CD14-positive monocyte (primary cell): Measurements from ENCODE around the gene HIPK3. TPM values are rescaled to one million over a fixed set of nuclear protein-coding genes. Genes with fewer than 3 reads are reported as not detected.

ENCODE experiments used
- DNase-seq, 3 donors: peaks; one replicate each; pipeline ENCODE4 v3.0.0-alpha.2; 2011 to 2022
- H2AFZ ChIP-seq: 2 replicates; pipeline ENCODE4 v1.6.0; 2012; ENCODE audit warnings: mild to moderate bottlenecking, low read depth, low read length, inconsistent platforms; ENCODE audit not compliant: insufficient read depth, poor library complexity, severe bottlenecking
- H3K27ac ChIP-seq, 2 donors: 1 replicate in 1 of 2; 2 replicates in 1 of 2; pipeline ENCODE4 v1.5.1; 2012 to 2013; ENCODE audit warnings: low read length in 2 of 2, control low read depth in 1 of 2, inconsistent platforms in 1 of 2, low read depth in 1 of 2, mild to moderate bottlenecking in 1 of 2
- H3K27me3 ChIP-seq, 2 donors: one replicate each; pipeline versions ENCODE4 v1.6.0 to v1.6.1; 2011 to 2013; ENCODE audit warnings: low read length in 2 of 2; ENCODE audit not compliant: control insufficient read depth in 2 of 2, insufficient read depth in 2 of 2
- H3K36me3 ChIP-seq, 2 donors: replicated peaks in 1 of 2; 1 replicate in 1 of 2; 2 replicates in 1 of 2; pipeline versions ENCODE4 v1.5.1 to v1.6.1; 2012 to 2013; ENCODE audit warnings: low read length in 2 of 2, control low read depth in 1 of 2, inconsistent platforms in 1 of 2, mild to moderate bottlenecking in 1 of 2; ENCODE audit not compliant: insufficient read depth in 2 of 2, control insufficient read depth in 1 of 2
- H3K4me1 ChIP-seq, 2 donors: 1 replicate in 1 of 2; 2 replicates in 1 of 2; pipeline versions ENCODE4 v1.5.1 to v1.6.1; 2012 to 2013; ENCODE audit warnings: low read length in 2 of 2, control low read depth in 1 of 2, inconsistent platforms in 1 of 2, mild to moderate bottlenecking in 1 of 2, moderate library complexity in 1 of 2; ENCODE audit not compliant: insufficient read depth in 2 of 2, control insufficient read depth in 1 of 2
- H3K4me2 ChIP-seq: replicated peaks from 2 replicates; pipeline ENCODE3; 2012; ENCODE audit warnings: low read length, moderate library complexity, mild to moderate bottlenecking; ENCODE audit not compliant: poor library complexity, severe bottlenecking; ENCODE audit errors: extremely low read depth
- H3K4me3 ChIP-seq, 3 experiments: fragments of 200-600 bp in 1 of 3; sonication (generic) in 1 of 3; replicated peaks in 1 of 3; 1 replicate in 2 of 3; 2 replicates in 1 of 3; pipeline ENCODE4 v1.5.1; 2011 to 2013; ENCODE audit warnings: low read length in 3 of 3, mild to moderate bottlenecking in 3 of 3, control low read depth in 2 of 3, low read depth in 2 of 3, inconsistent platforms in 1 of 3, moderate library complexity in 1 of 3
- H3K79me2 ChIP-seq: 2 replicates; pipeline ENCODE4 v1.6.0; 2012; ENCODE audit warnings: mild to moderate bottlenecking, control low read depth, inconsistent platforms, low read length, moderate library complexity; ENCODE audit not compliant: insufficient read depth
- H3K9ac ChIP-seq: 2 replicates; pipeline ENCODE4 v1.6.0; 2017; ENCODE audit warnings: low read length, mild to moderate bottlenecking; ENCODE audit not compliant: insufficient read depth, poor library complexity, severe bottlenecking
- H3K9me3 ChIP-seq, 2 donors: replicated peaks in 1 of 2; 1 replicate in 1 of 2; 2 replicates in 1 of 2; pipeline versions ENCODE4 v1.5.1 to v1.6.1; 2012 to 2013; ENCODE audit warnings: low read length in 2 of 2, control low read depth in 1 of 2; ENCODE audit not compliant: control insufficient read depth in 1 of 2, insufficient read depth in 1 of 2
- H4K20me1 ChIP-seq: 2 replicates; pipeline ENCODE4 v1.6.0; 2012; ENCODE audit warnings: mild to moderate bottlenecking, low read length, control low read depth, moderate library complexity; ENCODE audit not compliant: insufficient read depth
- H3K27ac Mint-ChIP-seq, 7 donors: one replicate each; pipeline ENCODE4 v1.8.0; 2020; ENCODE audit warnings: mild to moderate bottlenecking in 7 of 7, mixed read lengths in 7 of 7, moderate library complexity in 6 of 7, inconsistent platforms in 2 of 7
- H3K27me3 Mint-ChIP-seq, 3 donors: one replicate each; pipeline ENCODE4 v1.8.0; 2021 to 2022; ENCODE audit warnings: low read depth in 3 of 3, mild to moderate bottlenecking in 3 of 3, mixed read lengths in 3 of 3, moderate library complexity in 3 of 3, inconsistent platforms in 1 of 3
- H3K36me3 Mint-ChIP-seq, 2 donors: one replicate each; pipeline ENCODE4 v1.8.0; 2020; ENCODE audit warnings: mixed read lengths in 2 of 2, inconsistent platforms in 1 of 2, mild to moderate bottlenecking in 1 of 2
- H3K4me1 Mint-ChIP-seq: one replicate; pipeline ENCODE4 v1.8.0; 2020; ENCODE audit warnings: mild to moderate bottlenecking, mixed read lengths
- H3K4me3 Mint-ChIP-seq, 2 donors: one replicate each; pipeline ENCODE4 v1.8.0; 2020; ENCODE audit warnings: mild to moderate bottlenecking in 2 of 2, mixed read lengths in 2 of 2, moderate library complexity in 1 of 2
- H3K9me3 Mint-ChIP-seq, 7 donors: one replicate each; pipeline ENCODE4 v1.8.0; 2020 to 2022; ENCODE audit warnings: mixed read lengths in 7 of 7, mild to moderate bottlenecking in 6 of 7, moderate library complexity in 6 of 7, inconsistent platforms in 2 of 7
- CTCF ChIP-seq: fragments of 200-600 bp; IDR thresholded peaks from one replicate; pipeline ENCODE4 v1.8.0; 2022; ENCODE audit warnings: antibody characterized with exemption, mild to moderate bottlenecking
- WGBS: methylation state at CpG from one replicate; pipeline ENCODE4 v1.1.5; 2013; ENCODE audit warnings: missing lambda C conversion rate; ENCODE audit not compliant: insufficient coverage; 5-methylcytosine and 5-hydroxymethylcytosine counted together
- intact Hi-C, 2 donors: fragments of 100-400 bp; cut with micrococcal nuclease; formaldehyde crosslinking; loops; one replicate each; pipeline versions ENCODE4 v1.15.0 to v1.15.1; 2023
- polyA plus RNA-seq, 3 donors: library from polyadenylated mRNA; depleted of rRNA in 1 of 3; unstranded in 2 of 3; stranded (reverse) in 1 of 3; fragments of 300-500 nt in 2 of 3; fragments of >200 nt in 1 of 3; fragmentation: Illumina TruSeq in 2 of 3; gene quantifications; 1 replicate in 2 of 3; 2 replicates in 1 of 3; pipeline ENCODE4 v1.2.3, GENCODE V29; 2012 to 2021

HIPK3 gene
- polyA plus RNA-seq, 3 donors, result 62.0 to 68.6 (median 63.5) TPM

DNA sequence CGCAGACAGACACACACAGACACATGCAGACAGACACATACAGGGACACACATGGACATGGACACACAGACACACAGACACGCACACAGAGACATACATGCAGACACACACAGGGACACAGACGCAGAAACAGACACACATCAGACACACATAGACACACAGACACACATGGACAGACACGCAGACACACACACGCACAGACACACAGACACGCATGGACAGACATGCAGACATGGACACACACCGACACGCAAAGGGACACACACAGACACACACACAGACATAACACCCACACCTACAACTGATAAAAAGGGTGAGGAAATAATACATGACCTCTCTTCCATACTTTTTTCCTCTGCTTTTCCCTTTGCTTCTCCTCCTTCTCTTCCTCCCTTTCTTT is 146.2 kb downstream of the HIPK3 start:
- H3K4me3 Mint-ChIP-seq, result no peak overlapping the region
- TF ChIP-seq CTCF, result no peak
- H3K27me3 ChIP-seq, result no peaks in the 10 kb centered on the region
- no peaks in the 10 kb centered on the region for H3K9me3 ChIP-seq
- intact Hi-C loops, result no loop called here
- H3K79me2 ChIP-seq, result no peaks in the 10 kb centered on the region
- peak overlapping the region in 1 of 7 donors; percentile 40 for H3K27ac Mint-ChIP-seq
- no peaks in the 10 kb centered on the region for H4K20me1 ChIP-seq
- DNase-seq, result no peak
- H2AFZ ChIP-seq, result no peak overlapping the region
- H3K4me1 ChIP-seq, result no peaks in the 10 kb centered on the region
- WGBS, result 99% methylated on average over 8 of the region's 8 CpGs
- H3K9me3 Mint-ChIP-seq, result peaks cover 0 to 2% (median 0%) of the 10 kb centered on the region in 7 donors
- H3K4me3 ChIP-seq, result no peak overlapping the region
- H3K4me2 ChIP-seq, result no peak overlapping the region
- H3K36me3 Mint-ChIP-seq, result no peaks in the 10 kb centered on the region
- H3K27me3 Mint-ChIP-seq, result peaks cover 0 to 13% (median 8%) of the 10 kb centered on the region in 3 donors
- no peak overlapping the region for H3K9ac ChIP-seq
- H3K4me1 Mint-ChIP-seq, result no peaks in the 10 kb centered on the region
- no peak overlapping the region for H3K27ac ChIP-seq
- no peaks in the 10 kb centered on the region for H3K36me3 ChIP-seq

- Histone ChIP-seq H3K9me3 (no peaks in the 10 kb centered on the region), H3K9ac (no peak overlapping the region), H3K4me2 (no peak overlapping the region), H3K27ac (no peak overlapping the region), H3K4me1 (no peaks in the 10 kb centered on the region), H3K79me2 (no peaks in the 10 kb centered on the region), H4K20me1 (no peaks in the 10 kb centered on the region), H3K27me3 (peaks cover 0 to 5% of the 10 kb centered on the region in 2 donors), H2AFZ (no peak overlapping the region), H3K36me3 (no peaks in the 10 kb centered on the region), H3K4me3 (no peak overlapping the region)
- WGBS, result 100% methylated on average over 1 of the region's 13 CpGs
- no peak overlapping the region for H3K27ac Mint-ChIP-seq
- H3K4me3 Mint-ChIP-seq, result no peak overlapping the region
- TF ChIP-seq CTCF, result no peak
- H3K4me1 Mint-ChIP-seq, result no peaks in the 10 kb centered on the region
- no peak for DNase-seq
- peaks cover 9 to 15% (median 13%) of the 10 kb centered on the region in 3 donors for H3K27me3 Mint-ChIP-seq
- intact Hi-C loops, result no loop called here
- H3K9me3 Mint-ChIP-seq, result peaks cover 0 to 2% (median 0%) of the 10 kb centered on the region in 7 donors
- no peaks in the 10 kb centered on the region for H3K36me3 Mint-ChIP-seq
These were observed 148.8 kb downstream of the HIPK3 start for GRCh38 chr11:33405834-33406602.

Other genes with a start within 250 kb of the HIPK3 start
- under 1 TPM; 0.33 to 0.55 (median 0.48) TPM for gene DEPDC7, start 241.5 kb upstream of the HIPK3 start, polyA plus RNA-seq
- 10 to 100 TPM in 1 of 3 donors, 1 to 10 TPM in 2; 5.1 to 11.2 (median 7.0) TPM for gene TCP11L1, start 217.8 kb upstream of the HIPK3 start, polyA plus RNA-seq
- gene CSTF3, start 95.9 kb upstream of the HIPK3 start, polyA plus RNA-seq, result 10 to 100 TPM in 1 of 3 donors, 1 to 10 TPM in 2; 6.9 to 12.1 (median 7.1) TPM
- not detected for gene KIAA1549L, start 118.7 kb downstream of the HIPK3 start, polyA plus RNA-seq